Stimulated activated CD8-positive, alpha-beta memory T cell treated with anti-CD3 and anti-CD28 coated beads, Interleukin-12 subunit alpha, Interleukin-12 subunit beta, amount 100 ng/mL, for 4 hours (primary cell): ENCODE results near the gene PXDC1.
"Not testable (repeated sequence)": the region's sequence is repeated elsewhere in the genome, so short reads cannot be mapped to it uniquely, and the experiment has no call there.

Source experiments
- DNase-seq: peaks from one replicate; pipeline ENCODE4 v3.0.0-alpha.2; 2020; ENCODE audit warnings: low read depth

The PXDC1 gene

DNA sequence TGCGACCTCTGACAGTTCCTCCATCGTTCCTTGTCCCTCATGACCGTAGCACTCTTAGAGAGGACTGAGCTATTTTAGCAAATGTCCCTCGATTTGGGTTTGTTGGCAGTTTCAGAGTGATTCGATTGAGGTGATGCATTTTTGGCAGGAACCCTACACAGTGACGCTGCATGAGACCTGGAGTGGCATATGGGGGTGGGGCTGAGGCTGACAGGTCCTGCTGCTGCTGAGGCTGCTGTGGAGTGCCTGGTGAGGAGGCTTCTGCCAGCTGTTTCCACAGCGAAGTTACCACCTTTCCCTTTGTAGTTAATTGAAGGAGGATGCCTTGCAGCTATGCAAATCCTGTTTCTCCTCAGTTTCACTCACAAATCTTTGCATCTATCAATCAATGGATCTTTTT, 19.8 kb downstream of the PXDC1 start:
- no peak for DNase-seq

DNA sequence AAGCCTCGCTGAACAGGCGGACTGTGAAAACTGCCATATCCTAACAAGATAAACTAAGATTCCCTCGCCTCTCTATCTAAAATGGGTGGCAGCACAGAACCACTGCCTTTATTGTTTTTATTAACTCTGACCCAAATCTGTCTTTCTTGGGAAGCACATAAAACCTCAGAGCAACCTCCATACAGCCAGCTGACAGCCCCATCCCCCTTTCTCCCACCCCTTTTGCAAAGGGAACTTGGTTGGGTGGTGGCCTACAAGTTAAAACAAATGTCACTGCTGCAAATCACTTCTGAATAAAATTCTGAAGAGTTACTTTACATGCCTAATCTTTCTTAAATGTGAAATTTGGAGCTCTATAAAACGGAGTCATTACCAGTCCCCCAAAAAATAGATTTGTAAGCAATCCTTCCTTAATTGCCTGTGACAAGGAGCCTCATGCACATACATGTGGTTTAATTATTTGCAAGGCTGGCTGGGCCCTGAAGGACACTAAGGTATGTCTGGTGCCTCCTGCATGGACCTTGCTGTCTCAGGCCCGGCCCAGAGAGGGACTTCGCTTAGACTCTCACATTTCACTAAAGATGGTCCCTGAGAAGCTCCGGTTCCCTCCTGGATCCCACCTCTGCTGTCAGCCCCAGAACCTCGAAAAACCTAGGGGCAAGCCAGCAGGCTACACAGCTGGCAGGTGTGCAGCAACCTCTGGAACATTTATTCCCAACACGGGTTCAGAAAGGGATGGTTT, 21.7 kb downstream of the PXDC1 start:
- DNase-seq = no peak

DNA sequence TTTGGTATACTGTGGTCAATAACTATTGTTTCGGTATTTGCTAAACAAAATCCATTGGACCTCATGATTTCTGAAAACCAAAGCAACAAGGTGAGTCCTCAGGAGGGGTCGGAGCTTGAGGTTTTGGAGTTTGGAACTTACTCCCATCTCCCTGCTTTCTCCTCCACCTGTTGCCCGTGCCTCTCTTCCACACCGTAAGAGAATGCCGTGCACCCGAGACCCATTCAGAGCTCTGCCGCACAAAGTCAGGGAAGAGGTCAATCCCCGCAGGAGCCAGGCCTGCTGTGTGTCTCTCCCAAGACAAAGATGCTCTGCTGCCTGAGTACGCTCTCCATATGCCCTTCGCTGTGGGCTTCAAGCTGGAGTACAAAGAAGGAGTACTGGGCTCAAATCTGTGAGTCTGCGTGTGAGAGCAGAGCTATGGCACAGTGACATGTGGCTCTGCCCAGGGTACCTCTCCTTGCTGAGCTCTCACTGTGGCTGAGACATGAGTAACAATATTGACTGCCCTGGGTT, 23.9 kb downstream of the PXDC1 start:
- no peak for DNase-seq

DNA sequence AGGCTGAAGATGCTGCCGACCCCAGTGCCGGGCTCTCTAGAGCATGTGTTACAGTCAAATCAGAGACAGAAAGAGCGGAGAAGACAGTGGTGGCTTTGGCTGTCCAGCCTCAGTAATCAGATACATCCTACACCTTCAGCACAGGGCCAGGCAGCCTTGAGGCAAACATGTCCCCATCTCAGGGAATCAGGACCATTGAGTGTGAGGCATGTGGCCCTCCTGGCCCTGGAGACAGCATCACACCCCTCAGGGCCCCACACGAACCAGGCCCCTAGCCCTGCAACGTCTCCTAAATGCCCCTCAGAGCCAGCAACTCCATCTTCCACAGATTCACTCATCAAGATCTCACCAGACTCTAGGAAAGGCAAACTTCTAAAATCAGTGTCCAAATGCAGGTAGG, 24.5 kb downstream of the PXDC1 start:
- no peak for DNase-seq

DNA sequence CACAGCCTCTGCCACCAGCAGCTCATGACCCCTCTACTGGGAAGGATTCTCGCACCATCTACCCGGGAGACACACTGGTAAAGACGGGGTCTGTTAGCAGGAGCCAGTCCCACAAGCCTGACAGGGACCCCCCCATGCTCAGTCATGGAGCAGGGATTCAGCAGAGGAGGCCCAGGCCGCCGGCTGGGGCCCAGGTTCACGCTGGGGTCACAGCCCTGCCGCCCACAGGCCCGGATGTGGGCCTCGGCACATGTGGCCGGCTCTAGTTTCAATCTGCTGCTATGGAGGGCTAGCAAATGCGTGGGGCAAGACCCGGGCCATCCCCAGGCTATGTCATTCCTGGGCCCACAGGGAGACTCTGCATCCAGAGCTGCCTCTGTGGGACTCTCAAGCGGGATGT, 25.1 kb downstream of the PXDC1 start:
- DNase-seq = no peak

DNA sequence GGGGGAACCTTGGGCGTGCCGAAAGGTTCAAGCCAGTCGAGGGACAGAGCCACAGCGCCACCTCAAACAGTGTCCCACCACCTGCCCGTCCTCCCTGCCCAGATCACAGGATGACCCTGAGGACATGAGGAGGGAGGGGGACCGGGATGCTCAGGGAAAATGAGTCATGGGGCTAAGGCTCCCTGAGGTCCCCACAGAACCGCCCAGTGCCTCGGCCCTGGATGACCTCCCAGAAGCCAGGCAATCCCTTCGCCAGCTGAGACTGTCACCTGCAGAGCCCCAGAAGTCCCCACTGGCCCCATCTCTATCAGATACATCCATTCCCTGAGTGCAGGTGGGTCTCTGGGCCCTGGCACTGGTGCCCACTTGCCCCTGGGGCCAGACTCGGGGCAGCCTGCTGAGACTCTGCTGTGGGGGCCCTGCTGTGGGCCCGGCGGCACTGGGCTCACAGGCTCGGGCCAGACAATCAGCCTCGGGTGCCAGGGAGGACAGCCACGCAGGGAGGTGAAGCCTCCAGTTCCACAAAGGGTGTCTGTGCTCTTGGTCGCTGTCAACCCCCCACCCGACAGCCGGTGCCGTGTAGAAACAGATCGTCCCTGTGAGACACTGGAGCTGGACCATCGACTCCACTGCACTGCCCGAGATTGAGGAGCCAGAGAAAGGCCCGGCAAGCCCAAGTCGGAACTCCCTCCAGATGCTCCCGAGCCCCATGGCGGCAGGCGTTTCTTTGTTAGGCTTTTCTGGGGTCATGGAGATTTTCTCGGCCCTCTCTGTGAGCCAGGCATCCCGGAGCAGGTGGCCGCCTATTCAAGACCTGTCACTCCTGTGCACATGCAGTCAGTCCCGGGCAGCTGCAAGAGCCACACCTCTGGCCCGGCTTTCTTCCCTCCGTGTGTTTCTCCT, 26.1 kb downstream of the PXDC1 start:
- DNase-seq = no peak

DNA sequence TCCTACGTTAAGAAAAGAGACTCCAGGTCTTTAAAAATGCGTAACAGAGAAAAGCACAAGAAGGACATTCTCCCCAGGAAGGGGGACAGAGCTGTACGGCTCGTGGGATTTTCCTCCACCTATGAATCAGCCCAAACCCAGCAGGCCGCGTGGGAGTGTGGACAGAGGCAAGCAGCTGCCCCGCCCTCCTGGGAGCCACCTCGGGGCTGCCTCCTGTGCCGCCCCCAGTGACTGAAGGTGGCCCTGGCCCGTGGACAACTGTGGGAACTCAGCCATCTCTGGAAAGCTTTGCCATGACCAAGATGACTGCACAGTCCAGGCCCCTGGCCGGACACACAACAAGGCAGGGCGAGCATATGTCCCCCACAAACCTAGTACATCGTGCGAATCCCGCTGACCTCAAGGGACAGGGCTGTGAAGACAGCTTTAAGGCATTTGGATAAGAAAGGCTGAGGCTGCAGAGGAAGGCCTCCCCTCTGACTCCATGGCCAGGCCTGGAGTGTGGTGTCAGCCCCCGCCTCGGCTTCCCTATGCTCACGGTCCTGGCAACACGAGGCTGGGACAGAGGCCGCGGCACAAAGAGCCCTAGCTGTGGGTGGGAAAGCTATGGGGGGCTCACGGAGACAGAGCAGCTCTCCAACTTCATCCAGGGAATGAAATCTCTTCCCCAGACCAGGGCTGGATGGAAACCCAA, 26.9 kb downstream of the PXDC1 start:
- no peak for DNase-seq

DNA sequence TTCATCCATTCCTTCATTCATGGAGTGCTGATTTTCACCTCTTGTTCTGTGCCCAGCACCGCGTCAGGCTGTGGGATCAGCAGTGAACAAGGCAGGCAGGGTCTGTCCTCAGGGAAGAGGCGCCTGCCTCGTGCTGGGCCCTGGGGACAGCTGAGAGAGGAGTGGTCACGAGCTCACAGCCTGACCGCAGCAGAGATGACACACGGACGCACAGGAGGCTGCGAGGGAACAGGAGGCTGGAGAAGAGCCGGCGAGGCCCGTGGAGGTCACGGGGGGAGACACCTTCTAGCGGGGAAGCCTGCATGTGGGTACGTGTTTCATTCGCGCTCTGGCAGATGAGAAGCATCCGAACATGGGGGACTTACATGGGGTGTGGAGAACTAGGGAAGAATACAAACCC, 27.5 kb downstream of the PXDC1 start:
- no peak for DNase-seq

DNA sequence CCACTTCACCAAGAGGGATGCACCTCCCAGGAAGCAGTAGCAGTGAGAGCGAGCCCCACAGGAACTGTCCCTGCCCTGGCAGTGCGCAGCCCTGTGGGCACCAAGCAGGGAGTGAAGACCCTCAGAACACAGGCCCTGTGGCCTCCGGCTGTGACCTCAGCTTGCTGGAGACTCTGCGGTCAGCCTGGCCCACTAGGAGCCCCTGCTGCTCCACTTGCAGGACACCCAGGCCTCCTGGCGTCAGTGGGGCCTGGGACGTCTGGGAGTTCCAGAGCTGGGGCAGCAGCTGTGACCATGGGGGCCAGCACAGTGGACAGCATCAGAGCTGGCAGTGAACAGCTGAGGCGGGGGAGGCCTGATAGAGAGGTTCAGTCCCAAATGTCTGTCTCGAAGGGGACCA, 28.3 kb downstream of the PXDC1 start:
- no peak for DNase-seq

DNA sequence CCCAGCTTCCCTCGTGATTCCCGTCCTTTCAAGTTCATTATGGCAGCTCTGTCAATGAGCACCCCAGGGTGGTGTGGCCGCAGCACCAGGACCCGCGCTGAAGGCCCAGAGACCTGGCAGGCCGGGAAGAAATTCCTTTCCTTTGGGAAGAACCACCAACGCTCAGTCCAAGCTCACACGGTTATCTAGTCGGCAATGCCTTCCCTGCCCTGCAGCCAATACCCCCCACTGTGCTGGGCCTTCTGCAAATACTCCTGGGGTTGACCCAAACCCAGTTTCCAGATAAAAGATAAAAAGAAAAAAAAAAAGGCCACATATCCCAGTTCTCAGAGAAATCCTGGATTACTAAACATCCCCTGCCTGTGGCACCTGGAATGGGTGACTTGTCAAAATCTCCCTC, 28.7 kb downstream of the PXDC1 start:
- no peak for DNase-seq

DNA sequence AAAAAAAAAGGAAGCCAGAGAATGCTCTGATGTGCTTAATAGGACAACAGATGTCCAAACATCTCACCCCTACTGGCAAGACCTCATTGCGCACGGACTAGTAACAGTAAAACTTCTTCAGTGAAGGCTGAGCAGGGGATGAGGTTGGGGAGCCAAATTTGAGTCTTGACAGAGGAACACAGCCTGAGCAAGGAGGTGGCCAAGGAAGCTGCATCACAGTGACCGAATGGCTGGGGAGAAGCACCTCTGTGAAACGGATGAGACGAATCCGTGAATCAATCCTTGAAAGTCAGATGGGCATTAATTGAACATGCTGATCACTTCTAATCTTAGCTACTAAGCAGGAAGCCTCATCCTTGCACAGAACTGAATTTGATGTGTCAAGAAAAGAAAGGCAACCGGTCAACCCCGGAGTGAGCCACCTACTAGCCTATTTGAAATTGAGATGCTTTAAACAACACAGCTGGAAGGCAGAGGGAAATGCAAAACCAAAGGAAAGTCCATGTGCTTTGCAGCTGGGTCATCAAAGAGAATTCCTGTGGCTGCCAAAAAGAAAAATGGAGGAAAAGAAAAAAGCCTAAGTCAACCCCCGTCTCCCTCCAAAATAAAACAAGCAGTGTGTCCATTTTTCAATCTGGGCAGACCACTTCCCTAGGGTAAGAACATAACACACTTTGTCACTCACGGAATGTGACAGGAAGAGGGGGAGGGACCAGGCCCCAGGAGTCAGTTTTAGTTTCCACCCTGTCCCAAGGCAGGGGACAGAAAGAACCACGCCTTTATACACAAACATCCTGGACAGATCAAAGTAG, 29.5 kb downstream of the PXDC1 start:
- DNase-seq = no peak

DNA sequence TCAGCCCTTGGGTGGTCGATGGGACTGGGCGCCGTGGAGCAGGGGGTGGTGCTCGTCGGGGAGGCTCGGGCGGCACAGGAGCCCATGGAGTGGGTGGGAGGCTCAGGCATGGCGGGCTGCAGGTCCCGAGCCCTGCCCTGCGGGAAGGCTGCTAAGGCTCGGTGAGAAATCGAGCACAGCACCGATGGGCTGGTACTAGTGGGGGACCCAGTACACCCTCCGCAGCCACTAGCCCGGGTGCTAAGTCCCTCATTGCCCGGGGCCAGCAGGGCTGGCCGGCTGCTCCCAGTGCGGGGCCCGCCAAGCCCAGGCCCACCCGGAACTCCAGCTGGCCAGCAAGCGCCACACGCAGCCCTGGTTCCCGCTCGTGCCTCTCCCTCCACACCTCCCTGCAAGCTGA, 30.7 kb downstream of the PXDC1 start:
- not testable (repeated sequence) for DNase-seq

DNA sequence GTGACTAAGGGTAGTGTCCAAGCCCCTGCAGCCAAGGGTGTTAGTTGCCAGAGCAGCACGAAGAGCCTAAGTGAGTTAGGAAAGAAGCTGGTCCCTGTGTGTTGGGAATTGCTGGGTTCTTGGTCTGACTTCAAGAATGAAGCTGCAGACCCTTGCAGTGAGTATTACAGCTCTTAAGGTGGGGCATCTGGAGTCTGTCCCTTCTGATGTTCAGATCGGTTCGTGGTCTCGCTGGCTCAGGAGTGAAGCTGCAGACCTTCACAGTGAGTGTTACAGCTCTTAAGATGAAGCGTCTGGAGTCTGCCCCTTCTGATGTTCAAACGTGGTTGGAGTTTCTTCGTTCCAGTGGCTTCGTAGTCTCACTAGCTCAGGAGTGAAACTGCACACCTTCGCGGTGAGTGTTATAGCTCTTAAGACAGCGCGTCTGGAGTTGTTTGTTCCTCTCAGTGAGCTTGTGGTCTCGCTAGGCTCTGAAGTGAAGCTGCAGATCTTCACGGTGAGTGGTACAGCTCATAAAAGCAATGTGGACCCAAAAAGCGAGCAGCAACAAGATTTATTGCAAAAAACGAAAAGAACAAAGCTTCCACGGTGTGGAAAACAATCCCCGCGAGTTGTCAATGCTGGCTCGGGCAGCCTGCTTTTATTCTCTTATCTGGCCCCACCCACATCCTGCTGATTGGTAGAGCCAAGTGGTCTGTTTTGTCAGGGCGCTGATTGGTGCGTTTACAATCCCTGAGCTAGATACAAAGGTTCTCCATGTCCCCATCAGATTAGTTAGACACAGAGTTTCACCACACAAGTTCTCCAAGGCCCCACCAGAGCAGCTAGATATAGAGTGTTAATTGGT, 31.8 kb downstream of the PXDC1 start:
- DNase-seq = no peak

DNA sequence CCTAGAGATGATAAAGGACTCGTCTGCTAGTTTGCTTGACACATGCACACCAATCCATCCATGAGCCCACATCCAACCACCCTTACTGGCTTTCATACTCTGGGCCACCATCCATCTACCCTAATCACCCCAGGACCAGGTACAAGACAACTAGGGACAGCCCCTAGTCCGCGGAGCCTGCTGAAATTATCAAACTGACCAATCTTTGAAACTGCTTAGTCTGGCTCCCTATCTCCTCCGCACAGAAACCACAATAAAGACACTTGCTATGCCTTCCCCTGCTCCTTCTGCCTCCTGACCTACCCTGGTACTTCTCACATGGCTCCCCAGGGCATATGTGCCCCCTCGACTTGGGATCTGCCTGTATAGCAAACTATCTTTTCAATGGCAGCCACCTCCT, 33.1 kb downstream of the PXDC1 start:
- DNase-seq = no peak

DNA sequence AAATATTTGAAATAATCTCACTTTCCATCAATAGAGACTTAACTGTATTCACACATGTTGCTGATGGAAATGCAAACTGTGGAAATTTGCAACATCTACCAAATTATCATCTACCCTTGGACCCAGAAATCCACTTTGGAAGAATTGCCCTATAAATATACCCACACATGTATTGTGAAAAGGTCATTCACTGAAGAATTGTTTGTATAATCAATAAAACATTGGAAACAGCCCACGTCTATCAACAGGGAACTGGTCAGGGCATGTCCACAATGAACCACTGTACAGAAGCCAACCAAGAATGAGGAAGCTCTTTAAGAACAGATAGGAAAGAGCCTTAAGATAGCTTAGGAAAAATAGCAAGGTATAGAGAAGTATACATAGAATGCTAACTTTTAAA, 36.2 kb downstream of the PXDC1 start:
- no peak for DNase-seq

DNA sequence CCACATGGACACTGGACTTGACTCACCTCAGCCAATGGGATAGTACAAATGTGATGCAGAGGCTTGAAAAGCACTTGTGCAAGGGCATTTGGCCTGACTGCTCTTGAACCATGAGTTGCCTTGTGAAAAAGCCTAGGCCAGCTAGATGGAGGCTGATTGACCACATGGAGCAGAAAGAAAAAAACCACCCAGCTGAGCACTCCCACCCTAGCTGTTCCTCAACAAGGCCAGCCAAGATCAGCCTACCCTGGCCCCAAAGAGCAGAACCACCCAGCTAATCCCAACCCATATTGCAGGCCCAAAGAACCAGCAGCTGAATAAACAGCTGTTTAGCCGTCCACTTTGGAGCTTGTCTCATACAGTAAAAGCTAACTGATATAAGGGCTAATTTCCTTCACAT, 36.7 kb downstream of the PXDC1 start:
- no peak for DNase-seq

DNA sequence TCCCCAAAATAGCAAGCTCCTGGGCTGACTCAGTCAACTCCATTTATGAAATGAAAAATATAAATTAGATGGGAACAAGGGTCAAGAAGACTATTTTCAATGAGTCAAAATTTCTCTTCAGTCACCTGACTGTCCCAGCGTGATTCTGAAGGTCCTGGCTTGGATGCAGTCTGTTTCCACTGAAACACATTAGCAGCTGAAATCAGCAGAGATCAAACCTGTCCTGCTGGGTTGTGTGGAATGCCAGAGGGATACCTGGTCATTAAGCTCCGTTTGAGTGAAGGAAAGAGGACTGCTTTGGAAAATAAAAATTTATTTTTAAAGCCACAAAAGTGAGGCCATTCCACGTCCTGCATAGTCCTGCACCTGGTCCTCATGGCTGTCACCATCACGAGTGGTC, 37.4 kb downstream of the PXDC1 start:
- no peak for DNase-seq

DNA sequence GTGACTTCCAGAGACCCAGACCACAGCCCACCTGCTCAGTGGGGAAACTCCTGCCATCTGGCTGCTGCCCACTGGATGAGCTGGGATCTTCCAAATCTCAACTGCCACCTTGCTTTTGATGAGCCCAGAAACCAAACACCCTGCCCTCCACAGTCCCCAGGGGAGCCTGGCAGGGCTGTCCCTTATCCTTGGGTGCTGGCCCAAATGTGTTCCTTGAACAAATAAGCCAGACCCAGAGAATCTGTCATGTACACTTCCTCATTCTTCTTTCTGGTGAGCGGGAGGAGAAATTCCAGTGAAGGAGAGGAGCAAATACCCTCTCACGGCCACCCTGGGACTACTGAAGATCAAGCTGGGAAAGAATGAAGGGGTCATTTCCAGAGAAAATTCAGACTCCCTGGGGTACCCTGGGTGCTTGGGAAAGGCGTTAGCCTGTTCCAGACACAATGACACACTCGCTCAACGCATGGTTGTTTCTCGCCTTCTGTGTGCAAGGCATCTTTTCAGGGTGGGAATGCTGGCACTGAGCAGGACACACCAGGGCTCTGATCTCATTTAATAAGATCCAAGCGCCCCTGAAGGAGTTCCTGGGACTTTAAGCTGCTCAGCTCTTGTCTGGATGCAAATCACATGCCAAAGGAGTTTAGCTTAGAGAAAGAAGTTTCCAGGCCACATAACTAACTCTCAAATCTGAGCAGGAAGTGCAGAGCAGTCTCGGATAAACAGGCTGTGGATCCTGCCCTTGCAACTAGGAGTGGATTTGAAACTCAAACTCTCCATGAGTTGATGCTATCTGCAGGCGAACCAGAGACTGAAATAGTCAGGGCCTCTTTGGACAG, 38.5 kb downstream of the PXDC1 start:
- no peak for DNase-seq

DNA sequence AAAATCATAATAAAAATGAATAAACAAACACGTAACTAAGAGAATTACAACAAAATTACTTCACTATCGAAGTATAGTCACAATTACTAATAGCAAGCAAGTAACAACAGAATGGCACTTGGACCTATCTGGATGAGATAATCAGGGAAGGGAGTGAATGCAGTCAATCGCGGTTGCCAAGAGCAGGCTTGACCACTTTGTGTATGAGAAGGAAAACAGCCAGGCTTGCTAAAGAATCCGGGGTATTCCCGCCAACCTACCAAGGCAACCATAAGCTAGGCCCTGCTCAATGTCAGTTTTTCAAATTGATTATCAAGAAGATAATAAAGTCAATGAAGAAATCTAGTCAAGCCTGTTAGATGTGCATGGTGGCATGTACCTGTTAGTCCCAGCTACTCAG, 39.7 kb downstream of the PXDC1 start:
- no peak for DNase-seq

DNA sequence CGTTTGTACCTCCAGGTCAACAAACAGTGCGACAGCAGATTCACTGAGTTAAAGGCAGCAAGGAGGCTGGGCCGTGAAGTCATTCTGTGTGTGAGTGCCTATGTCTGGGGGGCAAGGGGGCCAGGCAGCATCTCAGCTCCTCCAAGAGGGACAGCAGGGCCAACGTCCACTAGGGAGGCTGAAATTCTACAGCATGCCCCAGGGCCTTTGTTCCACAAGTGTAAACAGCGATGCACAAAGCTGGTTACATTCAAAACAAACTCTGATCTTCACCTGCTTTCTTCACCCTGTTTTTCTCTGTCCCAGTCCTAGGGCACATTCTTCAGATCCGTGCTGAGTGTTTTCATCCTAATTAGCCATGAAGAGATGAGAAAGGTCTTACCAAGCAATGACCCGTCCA, 41.1 kb downstream of the PXDC1 start:
- no peak for DNase-seq
